ENCODE measurements around the gene MERTK.

MERTK gene

DNA sequence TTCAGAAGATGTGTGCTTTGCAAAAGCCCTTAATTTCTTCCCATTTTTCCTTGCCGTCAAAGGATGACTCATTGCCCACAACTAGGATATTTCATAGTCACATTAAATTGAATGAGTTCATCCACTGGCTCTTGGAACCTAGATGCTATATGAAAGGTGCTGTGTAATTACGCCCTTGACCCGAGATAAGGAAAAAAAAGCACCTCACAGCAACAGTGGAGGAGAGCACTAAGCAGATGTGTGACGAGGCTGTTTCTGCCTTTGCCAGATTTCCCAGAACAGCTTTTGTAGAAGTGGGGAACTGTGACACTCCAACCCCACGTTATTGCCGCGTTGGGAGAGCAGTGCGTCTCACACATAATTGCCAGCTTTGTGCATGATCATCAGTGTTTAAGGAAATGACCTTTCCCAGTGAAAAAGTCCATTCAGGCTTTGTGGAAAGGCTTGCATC lies 123.4 kb downstream of the MERTK start:
- DNase-seq (ENCODE audit: low read depth): no peak
- no peak overlapping the region for H3K4me3 ChIP-seq (ENCODE audit: low read depth, low read length)
- TF ChIP-seq, protein P1, sequence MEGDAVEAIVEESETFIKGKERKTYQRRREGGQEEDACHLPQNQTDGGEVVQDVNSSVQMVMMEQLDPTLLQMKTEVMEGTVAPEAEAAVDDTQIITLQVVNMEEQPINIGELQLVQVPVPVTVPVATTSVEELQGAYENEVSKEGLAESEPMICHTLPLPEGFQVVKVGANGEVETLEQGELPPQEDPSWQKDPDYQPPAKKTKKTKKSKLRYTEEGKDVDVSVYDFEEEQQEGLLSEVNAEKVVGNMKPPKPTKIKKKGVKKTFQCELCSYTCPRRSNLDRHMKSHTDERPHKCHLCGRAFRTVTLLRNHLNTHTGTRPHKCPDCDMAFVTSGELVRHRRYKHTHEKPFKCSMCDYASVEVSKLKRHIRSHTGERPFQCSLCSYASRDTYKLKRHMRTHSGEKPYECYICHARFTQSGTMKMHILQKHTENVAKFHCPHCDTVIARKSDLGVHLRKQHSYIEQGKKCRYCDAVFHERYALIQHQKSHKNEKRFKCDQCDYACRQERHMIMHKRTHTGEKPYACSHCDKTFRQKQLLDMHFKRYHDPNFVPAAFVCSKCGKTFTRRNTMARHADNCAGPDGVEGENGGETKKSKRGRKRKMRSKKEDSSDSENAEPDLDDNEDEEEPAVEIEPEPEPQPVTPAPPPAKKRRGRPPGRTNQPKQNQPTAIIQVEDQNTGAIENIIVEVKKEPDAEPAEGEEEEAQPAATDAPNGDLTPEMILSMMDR (IDR thresholded peaks at IDR 0.05; ENCODE audit: low read depth, low read length, missing control alignments): no peak

DNA sequence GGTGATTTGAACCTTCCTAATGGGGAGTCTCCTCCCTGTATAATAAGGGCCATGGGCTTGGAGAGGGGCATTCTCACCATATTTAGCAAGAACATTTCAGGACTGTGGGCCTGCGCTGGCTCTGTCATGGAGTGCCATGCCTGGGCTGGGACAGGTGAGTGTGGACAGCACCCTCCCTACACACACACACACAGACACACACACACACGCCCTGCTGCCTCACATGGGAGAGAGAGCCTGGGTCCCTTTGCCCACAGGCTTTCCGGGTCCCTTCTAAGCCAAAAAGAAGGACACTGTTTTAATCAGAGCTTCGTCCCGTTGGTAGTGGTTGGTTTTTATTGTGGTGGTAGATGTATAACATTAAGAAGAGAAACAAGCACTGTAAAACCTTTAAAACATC lies 125.3 kb downstream of the MERTK start:
- DNase-seq (ENCODE audit: low read depth): no peak
- H3K4me3 ChIP-seq (ENCODE audit: low read depth, low read length): no peak overlapping the region
- TF ChIP-seq, protein P1 (IDR thresholded peaks at IDR 0.05; ENCODE audit: low read depth, low read length, missing control alignments): no peak

DNA sequence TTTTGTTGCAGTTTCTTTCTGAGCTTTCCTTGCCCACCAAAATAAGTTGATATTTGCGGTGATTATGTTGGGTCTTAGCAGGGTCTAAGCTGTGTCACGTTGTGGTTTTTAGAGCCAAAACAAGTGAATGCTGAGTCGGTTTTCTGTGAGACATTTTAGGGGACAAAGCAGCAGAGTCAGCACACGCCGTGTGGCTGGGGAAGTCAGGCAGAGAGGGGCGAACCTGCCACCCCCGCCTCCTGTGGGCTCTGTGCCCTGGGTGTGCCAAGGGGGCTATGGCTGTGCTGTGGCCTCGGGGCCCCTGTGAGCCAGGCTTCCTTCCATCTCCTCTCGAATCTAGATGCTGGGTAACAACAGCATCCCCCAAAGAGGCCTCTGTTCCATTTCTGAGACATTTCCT lies 125.8 kb downstream of the MERTK start:
- TF ChIP-seq, protein P1 (IDR thresholded peaks at IDR 0.05; ENCODE audit: low read depth, low read length, missing control alignments): no peak
- DNase-seq (ENCODE audit: low read depth): no peak
- H3K4me3 ChIP-seq (ENCODE audit: low read depth, low read length): no peak overlapping the region

GRCh38 chr2:112024896-112025491 lies 126.6 kb downstream of the MERTK start:
- H3K4me3 ChIP-seq (ENCODE audit: low read depth, low read length): no peak overlapping the region
- TF ChIP-seq, protein P1 (IDR thresholded peaks at IDR 0.05; ENCODE audit: low read depth, low read length, missing control alignments): no peak
- no peak for DNase-seq (ENCODE audit: low read depth)

GRCh38 chr2:112026509-112026908 lies 128.1 kb downstream of the MERTK start:
- no peak for DNase-seq (ENCODE audit: low read depth)
- no peak overlapping the region for H3K4me3 ChIP-seq (ENCODE audit: low read depth, low read length)
- TF ChIP-seq, protein P1 (IDR thresholded peaks at IDR 0.05; ENCODE audit: low read depth, low read length, missing control alignments): no peak

DNA sequence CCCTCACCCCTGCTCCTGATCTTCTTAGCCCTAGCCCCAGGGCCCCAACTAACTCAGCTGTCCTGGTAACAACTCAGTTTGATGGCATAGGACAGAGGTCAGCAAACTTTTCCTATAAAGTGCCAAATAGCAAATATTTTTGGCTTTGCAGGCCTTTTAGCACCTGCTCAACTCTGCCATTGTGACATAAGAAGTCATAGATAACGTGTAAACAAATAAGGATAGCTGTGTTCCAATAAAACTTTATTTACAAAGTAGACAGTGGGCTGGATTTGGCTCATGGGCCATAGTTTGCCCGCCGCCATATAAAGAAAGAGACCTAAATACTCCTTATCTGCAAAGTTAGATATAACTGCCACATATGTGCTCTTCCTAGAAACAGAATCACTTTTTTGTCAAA lies 129.4 kb downstream of the MERTK start:
- TF ChIP-seq, protein P1 (IDR thresholded peaks at IDR 0.05; ENCODE audit: low read depth, low read length, missing control alignments): no peak
- no peak overlapping the region for H3K4me3 ChIP-seq (ENCODE audit: low read depth, low read length)
- no peak for DNase-seq (ENCODE audit: low read depth)

- TF ChIP-seq, protein P1 (IDR thresholded peaks at IDR 0.05; ENCODE audit: low read depth, low read length, missing control alignments): no peak
- no peak for DNase-seq (ENCODE audit: low read depth)
- H3K4me3 ChIP-seq (ENCODE audit: low read depth, low read length): no peak overlapping the region
Measured at GRCh38 chr2:112029164-112029563, 130.8 kb downstream of the MERTK start.

All from GM12864 (cell line).